Hepatocyte (in vitro differentiated cells): Measurements from ENCODE around the gene FAIM. TPM values are rescaled to one million over a fixed set of nuclear protein-coding genes. Genes with fewer than 3 reads are reported as not detected.
"Not testable (repeated sequence)": the region's sequence is repeated elsewhere in the genome, so short reads cannot be mapped to it uniquely, and the experiment has no call there.

Experiments
- DNase-seq: peaks from one replicate; pipeline ENCODE4 v3.0.0-alpha.2; 2016; ENCODE audit warnings: low spot score
- H2AFZ ChIP-seq: fragments of 200-600 bp; sonication (generic); 2 replicates; pipeline ENCODE4 v1.6.0; 2016; ENCODE audit warnings: antibody characterized with exemption, mild to moderate bottlenecking
- H3K27ac ChIP-seq: fragments of 200-600 bp; sonication (generic); 2 replicates; pipeline ENCODE4 v1.5.1; 2016; ENCODE audit warnings: mild to moderate bottlenecking
- H3K27me3 ChIP-seq: fragments of 200-600 bp; sonication (generic); 2 replicates; pipeline ENCODE4 v1.6.1; 2016
- H3K36me3 ChIP-seq: fragments of 200-600 bp; sonication (generic); replicated peaks from 2 replicates; pipeline ENCODE4 v1.5.1; 2016; ENCODE audit warnings: low read depth; ENCODE audit not compliant: insufficient read depth
- H3K4me1 ChIP-seq: fragments of 200-600 bp; sonication (generic); 2 replicates; pipeline ENCODE4 v1.5.1; 2016; ENCODE audit warnings: mild to moderate bottlenecking, moderate library complexity; ENCODE audit not compliant: insufficient read depth
- H3K4me2 ChIP-seq: fragments of 200-600 bp; sonication (generic); 2 replicates; pipeline ENCODE4 v1.6.0; 2016
- H3K4me3 ChIP-seq: fragments of 200-600 bp; sonication (generic); 2 replicates; pipeline ENCODE4 v1.5.1; 2016; ENCODE audit warnings: mild to moderate bottlenecking
- H3K79me2 ChIP-seq: fragments of 200-600 bp; sonication (generic); 2 replicates; pipeline ENCODE4 v1.6.0; 2017; ENCODE audit warnings: mild to moderate bottlenecking
- H3K9me2 ChIP-seq: fragments of 200-600 bp; sonication (generic); replicated peaks from 2 replicates; pipeline ENCODE4 v1.6.0; 2017; ENCODE audit warnings: mild to moderate bottlenecking; ENCODE audit not compliant: insufficient read depth
- H3K9me3 ChIP-seq: fragments of 200-600 bp; sonication (generic); 2 replicates; pipeline ENCODE4 v1.5.1; 2016; ENCODE audit warnings: low read depth, mild to moderate bottlenecking
- H4K20me1 ChIP-seq: fragments of 200-600 bp; sonication (generic); 2 replicates; pipeline ENCODE4 v1.6.0; 2016; ENCODE audit warnings: mild to moderate bottlenecking; ENCODE audit not compliant: insufficient read depth, poor library complexity, severe bottlenecking
- CTCF ChIP-seq: fragments of 200-600 bp; sonication (generic); IDR thresholded peaks from 2 replicates; pipeline ENCODE4 v1.5.1; 2016; ENCODE audit warnings: antibody characterized with exemption, mild to moderate bottlenecking; ENCODE audit not compliant: poor library complexity
- EZH2 ChIP-seq: fragments of 200-600 bp; sonication (generic); IDR thresholded peaks from 2 replicates; pipeline ENCODE4 v1.6.1; 2016; ENCODE audit warnings: antibody characterized with exemption, mild to moderate bottlenecking, borderline replicate concordance
- EZH2phosphoT487 ChIP-seq: fragments of 200-600 bp; sonication (generic); IDR thresholded peaks from one replicate; pipeline ENCODE4 v1.6.1; 2018; ENCODE audit warnings: antibody characterized with exemption, mild to moderate bottlenecking, low read depth, moderate library complexity; ENCODE audit not compliant: unreplicated experiment, severe bottlenecking
- WGBS: methylation state at CpG from one replicate; pipeline ENCODE4 v1.1.6; 2016; ENCODE audit warnings: low lambda C conversion rate; ENCODE audit errors: missing lambda C conversion rate; 5-methylcytosine and 5-hydroxymethylcytosine counted together
- polyA plus RNA-seq: library from polyadenylated mRNA; unstranded; fragments of >200 nt; fragmentation: Nextera tagmentation; extraction: Ambion mirVana; gene quantifications from 2 replicates; pipeline ENCODE4 v1.2.1, GENCODE V29; 2016
- total RNA-seq: library from RNA; depleted of rRNA; stranded (reverse); fragments of >200 nt; gene quantifications from 2 replicates; pipeline ENCODE4 v1.2.3, GENCODE V29; 2014

Gene FAIM
- total and polyA plus RNA-seq, 2 experiments from 2014 or later, result 17.4 to 19.6 TPM

- Histone ChIP-seq H3K4me3 (no peak overlapping the region), H3K9me2 (no peaks in the 10 kb centered on the region), H3K27ac (no peak overlapping the region), H2AFZ (no peak overlapping the region), H3K36me3 (peaks cover 4% of the 10 kb centered on the region), H3K4me1 (no peaks in the 10 kb centered on the region), H3K9me3 (no peaks in the 10 kb centered on the region), H3K79me2 (no peaks in the 10 kb centered on the region), H3K4me2 (no peak overlapping the region), H3K27me3 (no peaks in the 10 kb centered on the region), H4K20me1 (no peaks in the 10 kb centered on the region)
- DNase-seq, result peak; percentile 34
- TF ChIP-seq CTCF (peak; percentile 18), EZH2phosphoT487 (no peak)
These were observed 41.2 kb upstream of the FAIM start for GRCh38 chr3:138567403-138567802.

- Histone ChIP-seq H3K9me2 (no peaks in the 10 kb centered on the region), H3K27me3 (no peaks in the 10 kb centered on the region), H2AFZ (no peak overlapping the region), H4K20me1 (no peaks in the 10 kb centered on the region), H3K79me2 (no peaks in the 10 kb centered on the region), H3K9me3 (peaks cover 4% of the 10 kb centered on the region), H3K4me1 (no peaks in the 10 kb centered on the region), H3K4me3 (no peak overlapping the region), H3K27ac (no peak overlapping the region), H3K4me2 (no peak overlapping the region), H3K36me3 (peaks cover 4% of the 10 kb centered on the region)
- WGBS, result 81% methylated on average over 2 of the region's 2 CpGs
- TF ChIP-seq CTCF (no peak), EZH2 (no peak), EZH2phosphoT487 (no peak)
- DNase-seq, result no peak
These were observed 39.5 kb upstream of the FAIM start for GRCh38 chr3:138569090-138569489.

- H3K79me2 ChIP-seq, H3K27me3 ChIP-seq, H3K36me3 ChIP-seq, H4K20me1 ChIP-seq, H3K4me3 ChIP-seq, H3K9me2 ChIP-seq, H3K4me2 ChIP-seq, H3K27ac ChIP-seq, DNase-seq, H3K4me1 ChIP-seq, H2AFZ ChIP-seq, H3K9me3 ChIP-seq: not testable (repeated sequence)
- 95% methylated on average over 8 of the region's 8 CpGs for WGBS
These were observed 38.9 kb upstream of the FAIM start for GRCh38 chr3:138569624-138570023.

GRCh38 chr3:138573138-138573537, 35.4 kb upstream of the FAIM start:
- H3K36me3 ChIP-seq, result no peaks in the 10 kb centered on the region

More at GRCh38 chr3:138573138-138573537, 35.4 kb upstream of the FAIM start:
- Histone ChIP-seq H3K9me2 (no peaks in the 10 kb centered on the region), H3K27me3 (no peaks in the 10 kb centered on the region), H3K79me2 (peaks cover 4% of the 10 kb centered on the region), H3K4me3 (no peak overlapping the region), H3K4me1 (no peaks in the 10 kb centered on the region), H3K9me3 (peaks cover 4% of the 10 kb centered on the region), H3K27ac (no peak overlapping the region), H3K4me2 (no peak overlapping the region), H4K20me1 (no peaks in the 10 kb centered on the region), H2AFZ (no peak overlapping the region)
- WGBS, result 100% methylated on average over 1 of the region's 1 CpG
- TF ChIP-seq EZH2, result no peak
- no peak for TF ChIP-seq CTCF
- TF ChIP-seq EZH2phosphoT487, result no peak
- no peak for DNase-seq
